Tongue (tissue), 2 donors: ENCODE data around the gene SREBF1. TPM values are rescaled to one million over a fixed set of nuclear protein-coding genes. Genes with fewer than 3 reads are reported as not detected.
A peak's percentile ranks its signal among the peaks of the same experiment; 100 is the strongest.

Experiments used
- DNase-seq: peaks from one replicate; pipeline ENCODE4 v3.0.0-alpha.2; 2015
- total RNA-seq: library from RNA; depleted of rRNA; stranded (reverse); fragments of >200 nt; gene quantifications from one replicate; pipeline ENCODE4 v1.2.3, GENCODE V29; 2014

SREBF1 gene
- total RNA-seq, 1 donor from 2014 or later = 52.7 TPM

DNA sequence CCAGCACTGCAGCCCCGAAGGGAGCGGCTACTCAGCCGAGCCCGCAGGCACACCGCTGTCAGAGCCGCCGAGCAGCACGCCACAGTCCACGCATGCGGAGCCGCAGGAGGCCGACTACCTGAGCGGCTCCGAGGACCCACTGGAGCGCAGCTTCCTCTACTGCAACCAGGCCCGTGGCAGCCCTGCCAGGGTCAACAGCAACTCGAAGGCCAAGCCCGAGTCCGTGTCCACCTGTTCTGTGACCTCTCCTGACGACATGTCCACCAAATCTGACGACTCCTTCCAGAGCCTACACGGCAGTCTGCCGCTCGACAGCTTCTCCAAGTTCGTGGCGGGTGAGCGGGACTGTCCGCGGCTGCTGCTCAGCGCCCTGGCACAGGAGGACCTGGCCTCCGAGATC, 42.4 kb downstream of the SREBF1 start:
- no peak for DNase-seq

DNA sequence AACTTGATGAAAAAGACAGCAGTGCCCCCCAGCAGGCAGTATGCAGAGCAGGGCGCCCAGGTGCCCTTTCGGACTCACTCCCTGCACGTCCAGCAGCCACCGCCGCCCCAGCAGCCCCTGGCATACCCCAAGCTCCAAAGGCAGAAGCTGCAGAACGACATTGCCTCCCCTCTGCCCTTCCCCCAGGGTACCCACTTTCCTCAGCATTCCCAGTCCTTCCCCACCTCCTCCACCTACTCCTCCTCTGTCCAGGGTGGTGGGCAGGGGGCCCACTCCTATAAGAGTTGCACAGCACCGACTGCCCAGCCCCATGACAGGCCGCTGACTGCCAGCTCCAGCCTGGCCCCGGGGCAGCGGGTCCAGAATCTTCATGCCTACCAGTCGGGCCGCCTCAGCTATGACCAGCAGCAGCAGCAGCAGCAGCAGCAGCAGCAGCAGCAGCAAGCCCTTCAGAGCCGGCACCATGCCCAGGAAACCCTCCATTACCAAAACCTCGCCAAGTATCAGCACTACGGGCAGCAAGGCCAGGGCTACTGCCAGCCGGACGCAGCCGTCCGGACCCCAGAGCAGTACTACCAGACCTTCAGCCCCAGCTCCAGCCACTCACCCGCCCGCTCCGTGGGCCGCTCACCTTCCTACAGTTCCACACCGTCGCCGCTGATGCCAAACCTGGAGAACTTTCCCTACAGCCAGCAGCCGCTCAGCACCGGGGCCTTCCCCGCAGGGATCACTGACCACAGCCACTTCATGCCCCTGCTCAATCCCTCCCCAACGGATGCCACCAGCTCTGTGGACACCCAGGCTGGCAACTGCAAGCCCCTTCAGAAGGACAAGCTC, 43.2 kb downstream of the SREBF1 start:
- no peak for DNase-seq

DNA sequence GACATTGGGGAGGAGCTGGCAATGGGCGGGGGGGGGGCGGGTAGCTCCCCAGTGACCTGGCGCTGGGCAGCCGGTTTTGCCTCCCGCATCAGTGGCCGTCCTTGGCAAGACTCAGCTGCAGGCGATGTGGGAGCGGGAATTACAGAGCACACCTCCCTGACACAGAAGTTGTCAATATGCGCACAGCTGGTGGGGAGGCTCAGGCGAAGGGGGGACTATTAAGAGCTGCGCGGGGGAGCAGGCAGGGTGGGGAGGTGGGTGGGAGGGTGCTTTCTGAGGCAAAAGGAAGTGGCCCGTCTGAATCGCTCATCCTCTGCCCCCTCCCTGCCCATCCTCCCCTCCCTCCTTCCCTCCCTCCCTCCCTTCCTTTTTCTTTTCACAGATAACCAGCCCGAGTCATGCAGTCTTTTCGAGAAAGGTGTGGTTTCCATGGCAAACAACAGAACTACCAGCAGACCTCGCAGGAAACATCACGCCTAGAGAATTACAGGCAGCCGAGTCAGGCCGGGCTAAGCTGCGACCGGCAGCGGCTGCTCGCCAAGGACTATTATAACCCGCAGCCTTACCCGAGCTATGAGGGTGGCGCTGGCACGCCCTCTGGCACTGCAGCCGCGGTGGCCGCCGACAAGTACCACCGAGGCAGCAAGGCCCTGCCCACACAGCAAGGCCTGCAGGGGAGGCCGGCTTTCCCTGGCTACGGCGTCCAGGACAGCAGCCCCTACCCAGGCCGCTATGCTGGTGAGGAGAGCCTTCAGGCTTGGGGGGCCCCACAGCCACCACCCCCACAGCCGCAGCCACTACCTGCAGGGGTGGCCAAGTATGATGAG, 44.0 kb downstream of the SREBF1 start:
- peak; percentile 79 for DNase-seq

DNA sequence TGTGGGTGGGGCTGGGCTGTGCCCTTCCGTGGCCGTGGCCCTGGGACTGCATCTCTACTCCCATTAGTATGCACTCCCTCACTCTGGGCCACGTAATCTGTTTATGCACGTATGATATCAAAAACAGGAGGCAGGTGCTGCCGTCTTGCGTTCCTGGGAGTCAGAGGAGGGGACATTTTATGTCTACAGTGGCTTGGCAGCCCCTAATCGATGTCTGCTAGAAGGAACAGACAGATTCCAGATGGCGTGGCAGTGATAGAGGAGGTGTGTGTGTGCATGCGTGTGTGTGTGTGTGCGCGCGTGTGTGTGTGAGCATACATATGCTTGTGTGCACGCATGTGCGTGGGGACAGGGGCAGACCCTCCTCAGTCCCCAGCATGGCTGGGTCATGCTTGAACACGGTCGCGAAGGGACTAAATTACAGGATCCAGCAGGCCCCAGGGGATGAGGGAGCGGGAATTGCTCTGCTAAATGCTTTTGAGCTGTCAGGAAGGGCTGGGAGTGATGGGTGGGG, 44.7 kb downstream of the SREBF1 start:
- no peak for DNase-seq

DNA sequence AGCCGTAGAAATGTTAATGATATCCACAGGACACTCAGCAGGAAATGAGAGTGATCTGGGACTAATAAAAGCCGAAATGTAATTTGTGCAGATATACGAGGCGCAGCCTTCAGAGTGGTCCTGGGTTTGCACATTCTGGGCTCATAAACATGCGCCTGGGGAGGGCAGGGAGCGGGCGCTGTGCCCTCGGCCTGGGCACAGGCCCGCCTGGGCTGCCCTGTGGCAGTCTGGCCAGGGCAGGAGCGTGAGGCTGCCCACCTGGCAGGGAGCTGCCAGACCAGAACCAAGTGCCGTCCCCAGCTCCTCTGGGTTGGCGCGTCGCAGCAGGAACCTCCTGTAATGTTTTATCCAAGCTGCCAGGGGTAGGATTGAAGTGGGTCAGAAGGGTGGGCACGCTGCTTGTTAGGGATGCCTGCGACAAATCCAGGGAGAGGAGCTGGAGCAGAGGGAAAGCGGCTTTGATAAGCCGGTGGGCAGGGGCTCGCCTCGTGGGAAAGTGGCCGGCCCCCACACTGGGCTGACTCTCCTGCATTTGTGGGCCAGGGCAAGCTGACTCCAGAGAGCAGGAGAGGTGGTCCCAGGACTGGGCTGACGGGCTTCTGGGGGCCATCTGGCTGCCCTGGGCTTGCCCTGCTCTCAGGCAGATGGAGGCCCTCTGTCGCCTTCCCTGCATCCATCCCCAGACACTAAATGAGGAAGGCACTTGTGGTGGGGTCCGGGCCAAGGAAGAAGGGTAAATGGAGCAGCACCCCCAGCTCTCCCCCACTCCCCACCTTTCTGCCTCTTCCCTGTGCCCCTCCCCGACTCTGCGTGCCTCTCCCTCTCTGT, 45.9 kb downstream of the SREBF1 start:
- no peak for DNase-seq

DNA sequence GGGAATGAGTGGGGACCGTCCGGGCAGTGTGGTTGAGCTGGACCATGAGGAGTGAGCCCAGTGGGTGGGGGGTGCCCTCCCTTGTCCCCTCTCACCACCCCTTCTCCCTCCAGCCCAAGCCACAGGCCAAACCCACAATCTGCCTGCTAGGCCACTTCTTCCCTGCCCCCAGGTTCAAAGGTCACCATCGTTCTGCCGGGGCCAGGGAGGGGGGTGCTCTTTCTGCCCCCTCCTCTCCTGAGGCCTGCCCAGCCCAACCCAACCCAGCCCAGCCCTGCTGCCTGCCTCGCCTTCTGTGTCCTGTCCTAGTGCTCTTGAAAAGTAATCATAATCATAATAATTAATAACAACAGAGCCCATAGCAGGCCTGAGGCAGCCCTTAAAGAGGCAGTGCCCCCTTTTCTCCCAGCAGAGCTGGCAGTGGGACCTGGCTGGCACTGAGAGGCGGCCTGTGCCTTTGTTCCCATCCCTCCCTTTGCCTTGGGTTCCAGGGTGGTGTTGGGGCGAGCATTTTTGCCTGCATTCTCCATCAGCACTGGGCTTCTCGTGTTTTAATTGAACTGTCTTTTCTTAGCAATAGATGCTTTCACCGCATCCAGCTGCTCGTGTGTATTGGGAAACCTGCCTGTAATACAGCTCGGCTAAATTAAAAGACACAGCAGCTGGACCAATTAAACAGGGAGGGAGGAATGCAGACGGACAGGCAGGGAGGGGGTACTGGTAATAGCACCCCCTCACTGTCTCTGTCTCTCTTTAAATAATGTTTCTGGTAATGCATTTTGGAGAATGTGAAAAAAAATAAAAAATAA, 46.8 kb downstream of the SREBF1 start:
- DNase-seq = no peak

DNA sequence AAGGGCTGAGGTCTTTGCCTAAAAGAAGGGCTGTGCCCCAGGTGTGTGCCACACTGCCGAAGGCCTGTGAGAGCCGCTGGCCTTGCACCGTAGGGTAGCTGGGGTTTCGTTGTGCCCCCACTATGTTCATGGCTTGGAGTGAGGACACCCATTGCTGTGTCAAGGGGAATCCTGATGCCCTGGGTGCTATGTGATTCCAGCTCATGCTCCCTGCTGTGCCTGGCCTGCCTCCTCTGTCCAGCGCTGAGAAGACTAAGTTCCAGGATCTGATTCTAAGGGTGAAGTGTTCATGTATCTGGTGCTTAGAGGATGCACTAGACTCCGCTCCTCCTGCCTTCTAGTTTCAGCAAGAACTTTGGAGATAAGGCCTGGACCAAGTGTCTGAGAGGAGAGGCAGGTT, 47.4 kb downstream of the SREBF1 start:
- no peak for DNase-seq

DNA sequence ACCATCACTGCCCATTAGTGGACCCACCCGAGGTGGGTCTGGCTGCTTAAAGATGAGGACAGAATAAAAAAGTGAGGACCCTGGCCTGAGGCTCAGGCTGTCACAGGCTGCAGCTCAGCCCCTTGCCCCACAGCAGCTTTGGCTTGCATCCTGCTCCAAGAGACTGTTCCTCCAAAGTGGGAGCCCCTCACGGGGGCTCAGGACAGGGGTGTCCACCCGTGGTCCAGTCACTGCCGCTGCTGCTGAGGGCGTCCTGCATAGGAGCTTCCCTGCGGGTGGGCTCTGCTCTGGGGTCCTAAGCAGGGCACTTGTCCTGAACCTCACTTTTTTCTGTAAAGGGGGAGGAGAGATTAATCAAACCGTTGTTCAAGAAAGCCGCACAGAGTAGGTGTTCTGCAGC, 47.8 kb downstream of the SREBF1 start:
- DNase-seq = no peak

DNA sequence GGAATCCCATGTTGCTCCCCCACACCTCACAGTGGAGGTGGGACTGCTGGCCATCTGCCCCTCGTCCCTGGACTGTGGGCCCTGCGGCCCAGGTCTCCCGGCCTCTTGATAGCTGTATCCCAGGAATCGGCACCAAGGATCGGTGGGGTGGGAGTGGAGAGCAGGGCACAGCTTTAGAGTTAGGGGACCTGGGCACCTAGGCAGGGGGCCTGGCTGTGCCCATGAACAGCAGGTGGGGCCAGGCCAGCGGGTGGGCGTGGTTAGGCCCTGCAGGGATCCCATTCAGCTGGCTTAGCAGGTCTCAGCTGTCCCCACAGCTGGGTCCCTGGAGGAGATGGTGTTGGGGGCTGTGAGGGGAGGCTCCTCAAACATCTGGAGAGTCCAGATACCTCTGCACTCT, 49.2 kb downstream of the SREBF1 start:
- DNase-seq = no peak

DNA sequence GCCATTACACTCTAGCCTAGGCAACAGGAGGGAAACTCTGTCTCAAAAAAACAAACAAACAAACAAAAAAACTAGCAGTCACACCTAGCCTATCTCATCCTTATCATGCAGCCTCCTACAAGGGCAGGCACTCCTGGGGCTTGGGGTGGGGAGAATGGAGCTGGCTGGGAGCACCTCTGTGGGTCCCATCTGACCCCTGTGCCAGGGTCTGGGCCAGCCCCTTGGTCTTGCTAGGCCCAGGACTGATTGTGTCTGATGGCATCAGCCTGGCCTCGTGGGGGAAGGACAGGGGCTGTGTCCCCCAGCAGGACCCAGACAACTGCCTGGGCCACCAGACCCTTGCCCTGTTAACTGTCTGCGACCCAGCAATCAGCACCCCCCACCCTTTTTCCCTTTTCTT, 49.8 kb downstream of the SREBF1 start:
- DNase-seq = no peak

DNA sequence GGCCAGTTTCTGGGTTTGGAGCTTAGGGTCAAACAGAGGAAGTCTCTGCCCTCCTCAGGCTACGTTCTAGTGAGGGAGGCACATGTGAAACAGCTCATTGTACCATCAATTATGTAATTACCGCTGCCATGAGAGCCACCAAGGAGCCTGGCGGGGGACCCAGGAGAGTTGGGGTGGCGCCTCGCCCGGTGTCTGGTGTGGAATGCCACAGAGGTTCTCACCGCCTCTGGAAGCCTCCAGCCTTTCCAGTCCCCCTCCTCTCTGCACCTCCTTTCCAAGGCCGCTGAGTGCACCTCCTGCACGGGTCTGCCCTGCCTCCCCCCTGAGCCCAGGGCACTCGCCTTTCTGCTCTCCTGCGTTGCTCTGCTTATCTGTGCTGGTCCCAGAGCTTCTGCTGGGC, 51.4 kb downstream of the SREBF1 start:
- DNase-seq = no peak

DNA sequence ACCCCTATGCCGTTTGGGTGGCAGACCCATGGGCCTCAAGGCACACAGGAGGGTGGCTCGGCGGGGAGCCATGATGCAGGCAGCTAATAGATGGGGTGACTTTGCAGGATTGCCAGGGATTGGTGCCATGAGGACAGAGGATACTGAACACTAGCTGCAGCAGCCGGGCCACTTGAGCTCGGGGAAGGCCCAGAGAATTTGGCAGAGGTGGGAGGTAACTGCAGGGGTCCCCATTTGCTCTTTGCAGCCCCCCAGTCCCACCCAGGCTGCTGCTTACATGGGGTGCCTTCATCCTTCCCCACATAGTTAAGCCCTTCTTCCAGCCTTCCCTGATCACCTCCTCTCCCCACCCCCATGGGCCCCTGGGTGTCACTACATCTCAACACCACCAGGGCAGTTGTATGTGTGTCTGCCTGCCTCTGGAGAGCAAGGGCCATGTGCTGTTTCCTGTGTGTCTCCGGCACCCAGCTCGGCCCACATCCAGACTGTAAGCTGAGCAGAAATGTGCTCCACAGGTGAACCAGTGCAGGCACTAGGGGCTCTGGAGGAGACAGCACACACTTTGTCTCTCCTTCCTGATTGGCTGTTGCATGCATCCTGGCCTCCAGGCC, 52.0 kb downstream of the SREBF1 start:
- DNase-seq = no peak

DNA sequence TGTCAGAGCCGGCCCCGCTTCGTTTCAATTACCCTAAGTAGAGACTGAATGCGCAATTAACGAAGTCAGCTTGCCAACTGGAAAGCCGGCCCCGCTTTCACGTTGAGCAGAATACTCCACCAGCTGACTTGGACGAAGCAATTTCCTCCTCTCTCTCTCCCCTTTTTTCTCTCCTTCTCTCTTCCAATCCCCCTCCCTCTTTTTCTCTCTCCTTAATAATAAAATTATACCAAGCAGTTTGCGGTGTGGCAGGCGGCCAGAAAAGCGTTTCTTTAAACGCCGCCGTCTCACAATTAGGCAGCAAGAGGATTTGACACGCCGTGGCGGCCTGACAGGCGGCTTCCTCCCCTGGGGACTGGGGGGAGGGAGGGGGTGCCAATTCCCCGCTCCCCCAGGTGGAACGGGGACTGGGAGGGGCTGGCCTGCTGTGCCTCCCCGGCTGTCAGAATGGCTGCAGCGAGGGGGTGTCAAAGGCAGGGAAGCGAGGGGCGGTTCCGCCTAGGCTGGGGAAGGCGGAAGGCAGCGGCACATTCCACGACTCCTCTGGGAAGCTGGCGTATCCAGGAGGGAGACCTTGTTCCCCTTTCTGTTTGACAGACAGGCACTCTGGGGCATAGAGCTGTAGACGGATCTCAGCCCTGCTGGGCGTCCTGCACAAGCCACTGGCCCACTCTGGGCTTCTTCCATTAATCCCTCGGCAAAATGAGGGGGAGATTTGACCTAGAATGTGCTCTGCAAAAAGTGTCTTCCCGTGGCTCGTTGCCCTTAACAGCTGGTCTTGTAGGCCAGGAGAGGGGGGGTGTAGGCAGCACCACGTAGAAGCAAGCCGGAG, 52.7 kb downstream of the SREBF1 start:
- peak; percentile 92 for DNase-seq

DNA sequence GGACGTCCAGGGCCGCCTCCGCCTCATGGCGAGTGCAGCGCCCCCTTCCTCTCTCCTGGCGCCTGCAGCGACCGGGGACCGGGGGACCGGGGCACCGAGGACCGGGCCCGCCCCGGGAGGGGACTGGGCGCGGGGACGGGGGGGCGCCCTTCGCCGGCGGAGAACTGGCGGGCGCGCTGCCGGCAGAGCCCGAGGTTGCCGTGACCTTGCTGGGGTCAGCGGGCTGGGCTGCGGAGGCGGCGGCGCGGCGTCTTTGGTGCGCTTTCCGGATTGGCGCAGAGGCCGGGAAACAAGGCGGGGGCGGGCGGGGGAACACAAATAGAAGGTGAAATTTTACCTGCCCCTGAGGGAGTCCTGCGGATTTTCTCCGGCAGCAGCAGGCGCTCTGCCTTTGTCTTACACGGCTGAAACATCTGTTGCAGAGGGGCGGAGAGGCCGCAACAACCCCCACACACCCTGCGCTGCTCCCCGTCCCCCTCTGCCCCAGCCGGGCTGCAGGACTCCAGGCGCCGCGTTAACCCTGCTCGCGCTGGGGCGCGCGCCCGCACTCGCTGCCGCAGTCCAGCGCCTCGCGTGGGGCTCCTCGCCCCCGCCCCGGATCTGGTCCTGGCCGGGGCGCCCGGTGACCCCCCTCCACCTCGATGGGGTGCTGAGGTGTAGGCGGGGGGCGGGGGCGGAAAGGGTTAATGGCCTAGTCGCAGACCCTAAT, 53.5 kb downstream of the SREBF1 start:
- DNase-seq = peak; percentile 87

DNA sequence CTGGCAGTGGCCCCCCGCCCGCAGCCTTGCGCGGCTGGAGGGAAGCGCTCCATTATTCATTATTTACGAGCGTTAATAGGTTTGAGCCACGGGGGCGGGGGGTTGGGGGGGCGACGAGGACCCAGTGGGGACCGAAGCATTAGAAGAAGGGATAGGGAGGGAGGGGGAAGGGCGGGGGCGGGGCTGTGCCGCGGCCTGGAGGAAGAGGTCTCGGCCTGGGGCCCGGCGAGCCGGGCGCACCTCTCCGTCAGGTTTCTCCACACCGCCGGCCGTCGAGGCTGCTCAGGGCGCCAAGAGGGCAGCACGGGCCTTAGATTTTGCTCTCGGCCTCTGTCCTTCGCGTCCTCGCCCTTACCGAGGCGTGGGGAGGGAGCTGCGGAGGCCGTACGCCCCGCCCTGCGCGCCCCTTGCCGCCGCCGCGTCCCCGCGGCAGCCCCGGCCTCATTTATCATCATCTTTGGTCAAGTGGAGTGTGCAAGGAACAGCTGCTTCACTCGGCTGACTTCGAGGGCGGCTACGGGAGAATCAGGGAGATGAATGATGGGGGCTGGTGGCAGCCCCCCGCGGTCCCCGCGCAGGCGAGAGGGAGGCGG, 54.2 kb downstream of the SREBF1 start:
- DNase-seq = peak; percentile 85

DNA sequence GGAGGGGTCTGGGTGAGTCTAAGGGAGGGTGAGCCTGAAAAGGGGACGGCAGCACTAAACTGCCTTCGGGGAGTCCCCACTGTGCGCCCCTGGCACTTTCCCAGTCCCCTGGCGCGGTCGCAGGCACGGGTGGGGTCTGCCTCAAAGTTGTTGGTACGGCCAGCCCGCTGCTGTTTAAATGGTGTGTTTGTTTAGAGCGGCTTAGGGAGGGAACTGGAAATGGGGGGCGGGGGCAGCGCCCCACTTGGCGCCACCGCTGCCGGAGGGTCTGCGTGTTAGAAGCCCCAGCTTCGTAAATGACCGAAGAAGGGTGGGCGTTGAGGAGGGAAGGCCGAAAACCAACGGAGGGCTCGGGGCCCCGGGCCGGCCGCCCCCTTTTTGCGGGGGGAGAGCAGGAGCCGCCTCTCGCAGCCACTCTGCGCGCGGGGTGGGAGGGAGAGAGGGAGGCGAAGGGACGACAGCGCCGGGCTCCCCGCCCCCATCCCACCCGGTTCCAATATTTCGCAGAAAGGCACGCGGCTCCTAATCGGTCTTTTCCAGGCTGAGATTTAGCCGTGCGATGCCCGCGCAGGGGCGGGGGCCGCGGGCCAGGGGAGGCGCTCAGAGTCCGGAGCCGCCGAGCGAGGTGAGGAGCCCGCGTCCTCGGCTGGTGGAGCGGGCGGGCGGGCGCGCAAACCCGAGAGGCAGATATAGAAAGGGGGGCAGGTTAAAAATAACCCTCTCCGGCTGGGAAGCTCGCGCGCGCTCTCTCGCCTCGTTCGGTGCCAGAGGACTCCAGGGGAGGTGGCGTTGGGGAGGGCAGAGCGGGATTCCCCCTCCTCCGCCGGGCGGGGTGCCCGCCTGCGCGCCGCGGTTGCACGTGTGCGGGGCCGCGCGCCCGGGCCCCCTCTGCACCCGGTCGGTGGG, 54.9 kb downstream of the SREBF1 start:
- DNase-seq = peak; percentile 93

DNA sequence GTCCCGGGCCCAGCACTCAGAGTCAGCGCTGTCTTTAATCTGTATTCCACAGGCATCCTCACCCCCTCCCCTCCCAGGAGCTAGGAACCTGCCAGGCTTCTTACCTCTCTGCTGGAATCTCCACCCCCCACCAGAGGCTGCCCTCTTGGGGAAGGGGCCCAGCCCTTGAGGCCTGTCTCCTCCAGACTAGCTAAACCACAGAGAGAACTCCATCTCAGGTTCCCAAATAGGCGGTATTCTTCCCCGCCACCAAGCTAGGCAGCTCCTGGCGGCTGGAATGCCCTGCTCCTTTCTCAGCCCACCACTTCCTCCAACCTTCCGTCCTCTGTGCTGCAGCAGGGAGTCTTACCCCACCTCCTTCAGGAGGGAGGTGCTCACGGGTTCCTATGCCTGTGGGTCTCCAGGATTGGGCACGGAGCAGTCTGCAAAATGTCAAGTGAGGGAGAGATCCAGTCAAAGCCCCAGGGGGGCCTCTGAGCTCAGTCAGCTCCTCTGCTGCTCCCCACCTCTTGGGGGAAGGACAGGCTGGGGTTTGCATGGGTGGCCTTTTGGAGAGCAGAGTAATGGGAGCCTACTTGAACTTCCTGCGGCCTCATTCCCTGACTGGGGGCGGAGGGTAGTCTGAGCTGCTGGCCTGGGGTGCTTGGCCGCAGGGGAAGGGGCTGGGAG, 55.7 kb downstream of the SREBF1 start:
- peak; percentile 77 for DNase-seq
